Small intestine (tissue), 16 donors: ENCODE results near the gene CDR2L. TPM values are rescaled to one million over a fixed set of nuclear protein-coding genes. Genes with fewer than 3 reads are reported as not detected.

ENCODE experiments used
- DNase-seq, 2 donors: peaks; one replicate each; pipeline versions ENCODE4 v3.0.0 to v3.0.0-alpha.2; 2013
- FAIRE-seq: peaks from 2 replicates; lab custom pipeline; 2012; peaks lifted over from hg19 to GRCh38; lab: Jason Lieb, UNC
- H3K27ac ChIP-seq, 3 donors: one replicate each; pipeline ENCODE4 v1.5.1; 2013; ENCODE audit warnings: low read length in 2 of 3, mild to moderate bottlenecking in 2 of 3, control low read depth in 1 of 3, inconsistent platforms in 1 of 3, low read depth in 1 of 3, moderate library complexity in 1 of 3
- H3K27me3 ChIP-seq, 3 donors: one replicate each; pipeline ENCODE4 v1.6.1; 2013; ENCODE audit warnings: low read length in 3 of 3, inconsistent platforms in 1 of 3; ENCODE audit not compliant: control insufficient read depth in 3 of 3, insufficient read depth in 3 of 3
- H3K36me3 ChIP-seq, 3 donors: one replicate each; pipeline ENCODE4 v1.6.1; 2013; ENCODE audit warnings: low read length in 3 of 3, inconsistent platforms in 1 of 3, low read depth in 1 of 3, mild to moderate bottlenecking in 1 of 3, moderate library complexity in 1 of 3; ENCODE audit not compliant: control insufficient read depth in 3 of 3, insufficient read depth in 2 of 3
- H3K4me1 ChIP-seq, 3 donors: one replicate each; pipeline ENCODE4 v1.6.1; 2013; ENCODE audit warnings: low read length in 2 of 3, inconsistent platforms in 1 of 3, low read depth in 1 of 3, mild to moderate bottlenecking in 1 of 3, moderate library complexity in 1 of 3; ENCODE audit not compliant: control insufficient read depth in 3 of 3, insufficient read depth in 2 of 3
- H3K4me3 ChIP-seq, 3 donors: one replicate each; pipeline ENCODE4 v1.5.1; 2013; ENCODE audit warnings: low read length in 3 of 3, control low read depth in 1 of 3, inconsistent platforms in 1 of 3, low read depth in 1 of 3, mild to moderate bottlenecking in 1 of 3, moderate library complexity in 1 of 3
- H3K9me3 ChIP-seq, 2 donors: one replicate each; pipeline ENCODE4 v1.6.1; 2013; ENCODE audit warnings: low read depth in 1 of 2, low read length in 1 of 2; ENCODE audit not compliant: control insufficient read depth in 2 of 2, insufficient read depth in 1 of 2
- WGBS, 3 donors: extraction: QIAGEN DNeasy Blood & Tissue Kit; methylation state at CpG; one replicate each; pipeline ENCODE4 v1.1.7; 2013; 5-methylcytosine and 5-hydroxymethylcytosine counted together
- long read RNA-seq, 10 donors: transcript quantifications; one replicate each; lab custom pipeline, GENCODE V29; 2026
- polyA plus RNA-seq, 4 donors: library from polyadenylated mRNA; stranded (reverse) in 3 of 4; unstranded in 1 of 4; fragments of 200-250 nt in 3 of 4; fragments of 120-200 nt in 1 of 4; gene quantifications; one replicate each; pipeline versions ENCODE4 v1.2.1 to v1.2.3, GENCODE V29; 2013
- donor health status: healthy with polysubstance abuse.
- donor health status: control.
- donor health status: control.
- donor health status: Bipolar disorder and iron deficiency.
- donor health status: healthy.

CDR2L gene
- polyA plus RNA-seq = 10 to 100 TPM in 3 of 4 donors, 1 to 10 TPM in 1; 2.3 to 39.6 (median 27.2) TPM
- long read RNA-seq, donor 1 = 0 reads
- long read RNA-seq, donor 2 = 0 reads
- long read RNA-seq, donor 3 = 0 reads
- long read RNA-seq, donor 4 = 0 reads
- long read RNA-seq, donor 5 = 0 reads
- long read RNA-seq, donor 6 = 0 reads
- long read RNA-seq, donor 7, partial matches to known transcripts = 0 of 1 reads
- long read RNA-seq, donor 7, other reads (novel, unspliced or antisense) = 0 of 1 reads
- long read RNA-seq, donor 8, partial matches to known transcripts = 0 of 1 reads
- long read RNA-seq, donor 8, other reads (novel, unspliced or antisense) = 0 of 1 reads
- long read RNA-seq, donor 9 = 0 reads
- long read RNA-seq, donor 10, partial matches to known transcripts = 396 of 717 reads
- long read RNA-seq, donor 10, other reads (novel, unspliced or antisense) = 319 of 717 reads

GRCh38 chr17:74987418-74987908 is at the start of gene CDR2L:
CDR2L (plus strand) TSS chr17:74987632; CDS start chr17:74988044, 412 bp downstream.
- Histone ChIP-seq H3K27me3 (no peaks in the 10 kb centered on the region), H3K36me3 (peaks cover 0 to 9% (median 0%) of the 10 kb centered on the region in 3 donors), H3K4me3 (peak within 1 kb of the TSS; percentile 69 to 93 (median 74)), H3K9me3 (no peaks in the 10 kb centered on the region), H3K27ac (peak within 1 kb of the TSS; percentile 76 to 95 (median 93)), H3K4me1 (peaks cover 0 to 24% (median 12%) of the 10 kb centered on the region in 3 donors)
- 0 to 1% (median 0%) methylated on average over 37 to 51 of the region's 51 CpGs for WGBS, 3 donors
- no peak for FAIRE-seq
- DNase-seq = peak; percentile 96 to 98

GRCh38 chr17:74938194-74938950 is 49.1 kb upstream of the CDR2L start:
- no peak for FAIRE-seq
- 49 to 66% (median 60%) methylated on average over 8 of the region's 8 CpGs for WGBS, 3 donors

GRCh38 chr17:74939534-74939933 is 47.9 kb upstream of the CDR2L start:
- Histone ChIP-seq H3K9me3 (no peaks in the 10 kb centered on the region), H3K4me1 (peaks cover 2 to 34% (median 4%) of the 10 kb centered on the region in 3 donors), H3K27me3 (peaks cover 0 to 52% (median 28%) of the 10 kb centered on the region in 3 donors), H3K4me3 (no peak overlapping the region), H3K27ac (no peak overlapping the region), H3K36me3 (peaks cover 0 to 32% (median 2%) of the 10 kb centered on the region in 3 donors)
- FAIRE-seq (no peak), DNase-seq (no peak)
- 37 to 46% (median 44%) methylated on average over 8 of the region's 8 CpGs for WGBS, 3 donors

More at GRCh38 chr17:74938194-74938950, 49.1 kb upstream of the CDR2L start:
- H3K4me1 ChIP-seq = peaks cover 2 to 34% (median 4%) of the 10 kb centered on the region in 3 donors
- H3K4me3 ChIP-seq = no peak overlapping the region
- peak overlapping the region in 2 of 3 donors; percentile 58 to 69 for H3K27ac ChIP-seq
- no peaks in the 10 kb centered on the region for H3K9me3 ChIP-seq
- peak; percentile 76 to 91 for DNase-seq
- H3K27me3 ChIP-seq = peaks cover 0 to 56% (median 33%) of the 10 kb centered on the region in 3 donors
- peaks cover 0 to 29% (median 2%) of the 10 kb centered on the region in 3 donors for H3K36me3 ChIP-seq

- Histone ChIP-seq H3K36me3 (peaks cover 0 to 33% (median 2%) of the 10 kb centered on the region in 3 donors), H3K4me1 (peaks cover 2 to 25% (median 4%) of the 10 kb centered on the region in 3 donors), H3K4me3 (no peak overlapping the region), H3K9me3 (no peaks in the 10 kb centered on the region), H3K27ac (no peak overlapping the region), H3K27me3 (peaks cover 0 to 35% (median 20%) of the 10 kb centered on the region in 3 donors)
- FAIRE-seq (no peak), DNase-seq (no peak)
- WGBS, 3 donors = 78 to 82% (median 79%) methylated on average over 17 to 21 of the region's 21 CpGs
These were observed 46.2 kb upstream of the CDR2L start for GRCh38 chr17:74941128-74941725.

GRCh38 chr17:74943808-74944522 is 43.5 kb upstream of the CDR2L start:
- WGBS, 3 donors = 28 to 49% (median 41%) methylated on average over 13 of the region's 13 CpGs
- peaks cover 0 to 9% (median 4%) of the 10 kb centered on the region in 3 donors for H3K4me1 ChIP-seq
- H3K9me3 ChIP-seq = no peaks in the 10 kb centered on the region
- H3K27me3 ChIP-seq = peaks cover 0 to 26% (median 5%) of the 10 kb centered on the region in 3 donors
- no peak overlapping the region for H3K4me3 ChIP-seq
- FAIRE-seq (no peak), DNase-seq (peak in 1 of 2 donors; percentile 60)
- peaks cover 0 to 52% (median 2%) of the 10 kb centered on the region in 3 donors for H3K36me3 ChIP-seq
- H3K27ac ChIP-seq = no peak overlapping the region

GRCh38 chr17:74945543-74945942 is 41.9 kb upstream of the CDR2L start:
- WGBS, 3 donors = 35 to 43% (median 42%) methylated on average over 6 of the region's 6 CpGs
- no peak for DNase-seq
- Histone ChIP-seq H3K27ac (no peak overlapping the region), H3K27me3 (peaks cover 0 to 24% (median 5%) of the 10 kb centered on the region in 3 donors), H3K9me3 (no peaks in the 10 kb centered on the region), H3K4me3 (no peak overlapping the region), H3K4me1 (peaks cover 0 to 6% (median 0%) of the 10 kb centered on the region in 3 donors), H3K36me3 (peaks cover 0 to 59% (median 4%) of the 10 kb centered on the region in 3 donors)
- no peak for FAIRE-seq

- Histone ChIP-seq H3K27ac (no peak overlapping the region), H3K36me3 (peaks cover 0 to 61% (median 4%) of the 10 kb centered on the region in 3 donors), H3K9me3 (no peaks in the 10 kb centered on the region), H3K4me3 (no peak overlapping the region), H3K4me1 (peaks cover 0 to 17% (median 6%) of the 10 kb centered on the region in 3 donors), H3K27me3 (peaks cover 0 to 17% (median 5%) of the 10 kb centered on the region in 3 donors)
- DNase-seq (no peak), FAIRE-seq (no peak)
- WGBS, 3 donors = 83 to 91% (median 88%) methylated on average over 14 of the region's 14 CpGs
These were observed 40.8 kb upstream of the CDR2L start for GRCh38 chr17:74946641-74947040.
